ENCODE results near the gene PIGR.

- TF ChIP-seq SUZ12 (IDR thresholded peaks at IDR 0.05; ENCODE audit: extremely low read depth, insufficient read depth, insufficient read length) = no peak
- TF ChIP-seq YY1 (IDR thresholded peaks at IDR 0.05; ENCODE audit: insufficient read depth, insufficient read length) = no peak
Observed at GRCh38 chr1:206925106-206925736, 21.0 kb downstream of the PIGR start.

Data from NT2/D1 (cell line).